BJ (cell line): ENCODE results near the gene PHETA2. TPM values are rescaled to one million over a fixed set of nuclear protein-coding genes. Genes with fewer than 3 reads are reported as not detected.

ENCODE experiments used
- CTCF ChIA-PET: fragments of 350-600 bp; formaldehyde crosslinking; extraction: SDS; loops from one replicate; lab custom pipeline; 2021; ENCODE audit warnings: antibody characterized with exemption, inconsistent platforms; lab: Yijun Ruan, JAX
- POLR2A ChIA-PET: fragments of 300-600 bp; sonication (Branson Sonifier 250); formaldehyde crosslinking; extraction: SDS; loops from one replicate; lab custom pipeline; 2021; ENCODE audit warnings: antibody characterized with exemption; lab: Charles Lee
- DNase-seq: peaks from one replicate; pipeline ENCODE4 v3.0.0-alpha.2; 2011; ENCODE audit warnings: low read depth
- H3K27me3 ChIP-seq: 2 replicates; pipeline ENCODE4 v1.6.0; 2011; ENCODE audit warnings: low read length; ENCODE audit not compliant: control insufficient read depth, insufficient read depth
- H3K36me3 ChIP-seq: 2 replicates; pipeline ENCODE4 v1.5.1; 2011; ENCODE audit warnings: low read length; ENCODE audit not compliant: control insufficient read depth, insufficient read depth
- H3K4me3 ChIP-seq: 2 replicates; pipeline ENCODE4 v1.5.1; 2011; ENCODE audit warnings: low read depth, mild to moderate bottlenecking, control low read depth, low read length
- polyA plus RNA-seq: library from polyadenylated mRNA; depleted of rRNA; stranded (reverse); fragments of >200 nt; gene quantifications from 2 replicates; pipeline ENCODE4 v1.2.3, GENCODE V29; 2011
- TF ChIP-seq, protein P1 (sequence below): IDR thresholded peaks from 2 replicates; pipeline ENCODE4 v1.5.1; 2011; ENCODE audit warnings: low read depth, mild to moderate bottlenecking, control low read depth, inconsistent platforms, low read length, moderate library complexity; ENCODE audit not compliant: insufficient read depth

PHETA2 gene
- polyA plus RNA-seq, 1 experiment, result 27.4 TPM

DNA sequence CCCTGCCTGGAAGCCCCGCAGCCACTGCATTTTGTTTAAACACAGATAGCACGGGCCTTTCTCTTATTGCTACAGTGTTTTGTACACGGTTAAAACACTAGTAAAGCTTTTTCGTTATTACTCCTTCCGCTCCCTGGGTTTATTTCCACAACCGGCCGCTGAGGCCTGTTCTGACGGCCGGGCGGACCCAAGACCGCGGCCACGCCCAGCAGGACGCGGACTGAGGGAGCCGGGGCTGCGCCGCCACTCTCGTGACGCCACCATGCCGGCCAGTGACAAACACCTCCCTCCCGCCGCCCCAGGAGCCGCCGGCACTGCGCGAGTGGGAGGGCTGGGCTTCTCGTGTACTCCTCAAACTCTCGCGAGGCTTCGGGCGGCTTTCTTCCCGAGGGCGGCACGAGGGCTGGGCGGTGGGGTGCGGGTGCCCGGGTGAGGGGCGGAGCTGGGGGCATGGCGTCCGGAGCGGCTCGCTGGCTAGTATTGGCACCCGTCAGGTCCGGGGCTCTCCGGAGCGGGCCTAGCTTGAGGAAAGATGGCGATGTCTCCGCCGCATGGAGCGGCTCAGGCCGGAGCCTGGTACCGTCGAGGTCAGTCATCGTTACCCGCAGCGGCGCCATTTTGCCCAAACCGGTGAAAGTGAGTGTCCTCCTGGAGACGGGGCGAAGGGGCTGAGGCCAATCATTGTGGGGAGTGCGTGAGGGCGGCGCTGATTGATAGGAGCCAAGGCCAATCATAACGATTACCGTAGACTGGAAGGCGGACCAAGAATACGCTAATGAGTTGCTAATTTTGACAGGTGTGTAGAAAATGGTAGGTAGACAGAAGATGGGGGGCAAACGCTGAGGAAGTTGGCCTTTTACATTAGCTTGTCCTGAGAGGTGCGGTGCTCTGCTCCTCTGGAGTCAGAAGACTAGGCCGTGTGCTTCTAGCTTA, 5.5 kb downstream of the PHETA2 start, which contains the start of gene SMDT1:
TSS of gene SMDT1 (plus strand) at position 382 of the 933 bp plus-strand sequence. CDS start at position 451, 69 bp downstream.
- ChIA-PET CTCF (interaction anchor here (0.6 to 1.5 kb wide), 6 partner anchors 10 to 394 kb away, joined by 3 to 8 read pairs (median 4); no protein-coding TSS in a partner anchor), POLR2A (interaction anchor here (0.6 to 1.3 kb wide), 3 partner anchors 11 to 296 kb away, joined by 3 to 29 read pairs (median 5); partner anchors contain the start of gene NDUFA6)
- TF ChIP-seq, protein P1, sequence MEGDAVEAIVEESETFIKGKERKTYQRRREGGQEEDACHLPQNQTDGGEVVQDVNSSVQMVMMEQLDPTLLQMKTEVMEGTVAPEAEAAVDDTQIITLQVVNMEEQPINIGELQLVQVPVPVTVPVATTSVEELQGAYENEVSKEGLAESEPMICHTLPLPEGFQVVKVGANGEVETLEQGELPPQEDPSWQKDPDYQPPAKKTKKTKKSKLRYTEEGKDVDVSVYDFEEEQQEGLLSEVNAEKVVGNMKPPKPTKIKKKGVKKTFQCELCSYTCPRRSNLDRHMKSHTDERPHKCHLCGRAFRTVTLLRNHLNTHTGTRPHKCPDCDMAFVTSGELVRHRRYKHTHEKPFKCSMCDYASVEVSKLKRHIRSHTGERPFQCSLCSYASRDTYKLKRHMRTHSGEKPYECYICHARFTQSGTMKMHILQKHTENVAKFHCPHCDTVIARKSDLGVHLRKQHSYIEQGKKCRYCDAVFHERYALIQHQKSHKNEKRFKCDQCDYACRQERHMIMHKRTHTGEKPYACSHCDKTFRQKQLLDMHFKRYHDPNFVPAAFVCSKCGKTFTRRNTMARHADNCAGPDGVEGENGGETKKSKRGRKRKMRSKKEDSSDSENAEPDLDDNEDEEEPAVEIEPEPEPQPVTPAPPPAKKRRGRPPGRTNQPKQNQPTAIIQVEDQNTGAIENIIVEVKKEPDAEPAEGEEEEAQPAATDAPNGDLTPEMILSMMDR, result no peak
- Histone ChIP-seq H3K27me3 (no peaks in the 10 kb centered on the region), H3K4me3 (peak within 1 kb of the TSS; percentile 80), H3K36me3 (peaks cover 15% of the 10 kb centered on the region)
- DNase-seq, result peak; percentile 78

DNA sequence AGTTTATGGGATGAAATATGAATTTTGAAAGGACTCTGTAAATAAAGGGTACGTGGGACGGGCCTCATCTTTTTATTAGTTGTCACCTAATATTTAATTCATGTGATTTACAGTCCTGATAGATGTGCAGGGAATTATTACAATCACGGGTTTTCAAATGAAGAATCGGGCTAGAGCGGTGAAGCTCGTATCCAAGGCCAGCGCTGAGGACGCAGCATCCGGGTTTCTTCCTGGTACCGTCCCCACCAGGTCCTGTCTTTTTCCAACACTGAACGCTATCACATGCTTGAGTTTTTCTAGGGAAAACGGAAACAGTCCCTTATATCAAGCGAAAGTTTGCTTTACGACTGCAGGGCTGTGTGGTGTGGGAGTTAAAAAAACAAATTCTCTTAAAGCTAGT, 6.2 kb downstream of the PHETA2 start:
- Histone ChIP-seq H3K27me3 (no peaks in the 10 kb centered on the region), H3K4me3 (peak overlapping the region; percentile 80), H3K36me3 (peaks cover 15% of the 10 kb centered on the region)
- CTCF ChIA-PET, result interaction anchor here (1.2 to 1.5 kb wide), 5 partner anchors 10 to 364 kb away, joined by 3 to 8 read pairs (median 4); no protein-coding TSS in a partner anchor
- DNase-seq, result no peak
- TF ChIP-seq, protein P1, result no peak
- POLR2A ChIA-PET, result interaction anchor here (1.3 kb wide), 1 partner anchor 10 kb away, joined by 5 read pairs; the partner anchor contains the start of gene NDUFA6

DNA sequence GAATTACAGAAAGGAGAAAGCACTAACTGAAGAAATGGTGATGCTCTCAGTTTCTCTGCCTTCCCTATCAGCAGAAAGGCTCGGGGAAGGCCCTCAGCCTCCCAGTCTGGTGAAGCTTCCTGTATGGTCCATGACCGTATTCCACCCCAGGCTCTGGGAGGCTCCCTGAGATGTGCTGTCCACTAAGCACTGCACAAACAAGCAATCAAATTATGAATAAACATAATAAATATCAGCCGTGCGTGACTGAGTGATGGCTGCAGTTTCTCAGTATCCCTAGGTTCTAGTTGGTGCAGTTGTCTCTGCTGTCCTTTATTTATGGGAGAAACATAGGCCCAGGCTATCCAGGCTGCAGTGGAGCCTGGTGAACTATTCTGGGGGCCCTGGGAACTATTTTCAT, 9.1 kb downstream of the PHETA2 start:
- ChIA-PET CTCF (interaction anchor here (1.0 to 1.9 kb wide), 2 partner anchors 116 to 361 kb away, joined by 3 to 4 read pairs; no protein-coding TSS in a partner anchor), POLR2A (no interaction called here)
- peaks cover 8% of the 10 kb centered on the region for H3K36me3 ChIP-seq
- no peaks in the 10 kb centered on the region for H3K27me3 ChIP-seq
- no peak for DNase-seq
- TF ChIP-seq, protein P1, result no peak
- no peak overlapping the region for H3K4me3 ChIP-seq

DNA sequence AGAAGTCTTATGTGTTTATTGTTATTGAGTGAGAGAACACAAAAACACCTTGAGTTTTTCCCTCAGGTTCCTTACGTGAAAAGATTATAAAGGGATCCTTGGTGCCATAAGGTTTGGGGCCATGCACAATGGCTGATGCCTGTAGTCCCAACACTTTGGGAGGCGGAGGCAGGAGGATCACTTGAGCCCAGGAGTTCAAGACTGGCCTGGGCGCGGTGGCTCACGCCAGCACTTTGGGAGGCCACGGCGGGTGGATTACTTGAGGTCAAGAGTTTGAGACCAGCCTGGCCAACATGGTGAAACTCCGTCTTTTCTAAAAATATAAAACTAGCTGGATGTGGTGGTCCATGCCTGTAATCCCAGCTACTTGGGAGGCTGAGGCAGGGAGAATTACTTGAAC, 10.8 kb downstream of the PHETA2 start:
- H3K4me3 ChIP-seq, result no peak overlapping the region
- H3K27me3 ChIP-seq, result no peaks in the 10 kb centered on the region
- TF ChIP-seq, protein P1, result no peak
- H3K36me3 ChIP-seq, result peaks cover 8% of the 10 kb centered on the region
- ChIA-PET CTCF (interaction anchor here (1.3 kb wide), 1 partner anchor 359 kb away, joined by 3 read pairs; no protein-coding TSS in a partner anchor), POLR2A (no interaction called here)
- no peak for DNase-seq

DNA sequence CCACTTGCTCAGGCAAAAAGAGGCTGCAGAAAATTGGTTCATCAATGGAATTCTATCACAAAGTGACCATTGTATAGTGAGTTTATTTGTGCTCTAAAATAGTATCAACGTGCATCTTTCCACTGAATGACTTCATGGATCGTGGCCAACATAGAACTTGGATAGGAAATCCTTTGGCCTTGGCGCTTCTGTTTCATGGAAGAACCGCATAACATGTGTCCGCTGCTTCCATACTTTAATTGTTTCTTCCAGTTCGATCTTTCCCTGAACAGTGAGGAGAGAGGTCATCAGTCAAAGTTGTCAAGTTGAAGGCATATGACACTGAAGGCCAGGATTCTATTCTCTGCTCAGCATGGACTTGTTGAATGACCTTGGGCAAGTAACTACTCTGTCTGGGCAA, 12.0 kb downstream of the PHETA2 start:
- Histone ChIP-seq H3K36me3 (peaks cover 8% of the 10 kb centered on the region), H3K4me3 (no peak overlapping the region), H3K27me3 (no peaks in the 10 kb centered on the region)
- DNase-seq, result no peak
- CTCF ChIA-PET, result interaction anchor here (1.0 to 1.3 kb wide), 2 partner anchors 16 to 358 kb away, joined by 3 read pairs; no protein-coding TSS in a partner anchor
- POLR2A ChIA-PET, result no interaction called here
- TF ChIP-seq, protein P1, result no peak
